SH-SY5Y (cell line): Measurements from ENCODE around the gene MPG.

ENCODE experiments used
- GATA2 ChIP-seq: IDR thresholded peaks from 2 replicates; pipeline ENCODE4 v1.6.1; 2011; ENCODE audit warnings: mild to moderate bottlenecking, low read depth, low read length
- GATA3 ChIP-seq: IDR thresholded peaks from 2 replicates; pipeline ENCODE4 v1.6.1; 2011; ENCODE audit warnings: low read depth, mild to moderate bottlenecking, low read length, moderate library complexity

Gene MPG

GRCh38 chr16:104355-104754 lies 26.3 kb downstream of the MPG start:
- TF ChIP-seq GATA2: no peak
- no peak for TF ChIP-seq GATA3

DNA sequence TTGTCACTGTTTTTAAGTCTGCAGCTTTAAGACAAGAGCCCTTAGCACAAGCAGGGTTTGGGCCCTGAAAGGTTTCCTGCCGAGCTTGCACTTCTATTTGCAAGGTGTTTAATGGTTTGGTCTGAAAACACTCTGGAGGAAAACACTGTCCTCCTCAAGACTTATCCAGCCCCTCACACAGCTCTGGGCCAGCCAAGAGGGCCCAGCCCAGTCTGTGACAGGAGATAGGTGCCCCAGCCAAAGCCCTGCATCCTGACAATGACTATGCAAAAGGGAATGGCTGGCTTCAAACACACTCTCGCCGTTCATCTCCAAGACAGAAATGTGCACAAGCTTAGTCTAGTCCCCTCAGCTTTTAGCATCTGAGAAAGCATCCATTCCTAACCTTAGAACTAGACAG lies 26.9 kb downstream of the MPG start:
- TF ChIP-seq GATA2 (no peak), GATA3 (no peak)

DNA sequence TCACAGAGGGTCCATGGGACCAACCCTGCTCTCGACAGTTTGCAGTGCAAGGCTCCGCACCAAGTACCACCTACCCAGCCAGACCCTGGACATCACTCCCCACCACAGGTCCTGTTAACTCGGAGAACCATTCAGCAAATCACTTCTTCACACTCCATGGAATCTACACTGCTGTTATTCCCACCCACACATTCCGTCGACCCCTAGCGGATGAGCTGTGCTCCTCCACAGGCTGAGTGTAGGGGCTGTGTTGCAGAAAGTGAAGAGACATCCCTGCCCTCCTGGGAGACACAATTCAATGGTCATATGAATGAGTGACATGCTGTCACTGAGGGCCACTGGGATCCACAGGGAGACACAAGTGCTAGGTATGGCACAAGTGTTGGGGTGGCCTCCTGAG lies 27.5 kb downstream of the MPG start:
- no peak for TF ChIP-seq GATA3
- no peak for TF ChIP-seq GATA2

GRCh38 chr16:106623-107324 lies 28.7 kb downstream of the MPG start:
- TF ChIP-seq GATA3 (no peak), GATA2 (no peak)

DNA sequence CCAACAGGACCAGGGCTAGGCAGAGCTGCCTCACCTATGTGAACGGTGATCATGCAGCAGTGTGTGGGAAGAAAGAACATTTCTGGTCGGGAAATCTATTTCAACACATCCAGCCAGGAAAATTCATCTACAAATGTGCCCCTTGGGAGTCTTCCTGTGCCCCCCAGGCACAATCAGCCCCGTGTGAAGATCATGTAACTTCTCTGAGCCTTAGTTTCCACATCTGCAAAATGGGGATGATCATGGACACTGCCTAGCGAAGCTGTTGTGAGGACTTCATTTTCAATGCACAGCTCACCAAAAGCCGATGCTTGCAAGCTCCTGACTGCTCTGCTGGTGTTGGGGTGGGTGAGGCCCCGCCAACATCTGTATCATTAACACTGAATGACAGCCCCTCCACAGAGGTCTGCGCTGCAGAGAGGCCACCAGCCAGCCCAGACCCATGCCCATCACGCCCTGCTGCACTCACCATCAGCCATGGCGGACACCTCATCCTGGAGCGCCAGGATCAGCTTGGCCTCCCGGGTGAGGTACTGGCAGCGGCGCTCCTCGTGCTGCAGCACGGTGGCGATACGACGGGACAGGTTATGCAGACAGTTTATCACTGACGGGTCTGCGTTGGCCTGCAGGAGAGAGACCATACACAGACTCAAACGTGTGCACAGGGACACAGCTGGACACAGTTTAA lies 34.3 kb downstream of the MPG start:
- TF ChIP-seq GATA2 (no peak), GATA3 (no peak)

DNA sequence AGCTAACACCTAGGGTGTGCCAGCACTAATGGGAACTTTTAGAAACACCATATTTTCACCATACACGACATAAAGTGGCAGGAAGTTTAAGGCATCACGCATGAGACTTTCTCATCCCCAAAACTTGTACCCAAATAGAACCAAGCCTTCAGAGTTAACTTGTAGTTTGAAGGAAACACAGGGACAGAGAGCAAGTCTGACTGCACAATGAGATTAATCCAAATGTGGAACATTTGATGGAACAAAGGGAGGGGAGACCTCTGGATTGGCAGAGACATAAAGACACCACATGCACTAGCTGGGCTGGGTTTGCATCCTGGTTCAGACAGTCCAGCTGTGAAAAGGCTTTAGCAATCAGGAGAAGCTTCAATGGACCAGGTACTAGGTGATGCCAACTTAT lies 36.3 kb downstream of the MPG start:
- TF ChIP-seq GATA2 (no peak), GATA3 (no peak)

DNA sequence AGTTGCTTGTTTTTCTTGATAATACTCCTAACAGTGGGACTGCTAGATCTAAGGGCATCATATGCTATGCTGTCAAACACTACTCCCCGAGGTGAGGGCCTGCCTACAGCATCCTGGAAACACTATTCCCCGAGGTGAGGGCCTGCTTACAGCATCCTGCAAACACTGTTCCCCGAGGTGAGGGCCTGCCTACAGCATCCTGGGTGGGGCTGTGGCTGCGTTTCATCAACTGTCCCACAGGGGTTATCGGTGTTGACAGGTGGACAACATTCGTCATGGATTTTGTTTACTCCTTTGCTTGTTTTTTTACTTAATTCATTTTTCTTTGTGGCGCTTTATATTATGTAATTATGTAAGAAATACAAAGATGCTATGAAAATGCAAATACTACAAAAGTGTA lies 38.0 kb downstream of the MPG start:
- TF ChIP-seq GATA2 (no peak), GATA3 (no peak)

GRCh38 chr16:117379-118365 lies 39.6 kb downstream of the MPG start:
- TF ChIP-seq GATA2: no peak
- TF ChIP-seq GATA3: no peak

DNA sequence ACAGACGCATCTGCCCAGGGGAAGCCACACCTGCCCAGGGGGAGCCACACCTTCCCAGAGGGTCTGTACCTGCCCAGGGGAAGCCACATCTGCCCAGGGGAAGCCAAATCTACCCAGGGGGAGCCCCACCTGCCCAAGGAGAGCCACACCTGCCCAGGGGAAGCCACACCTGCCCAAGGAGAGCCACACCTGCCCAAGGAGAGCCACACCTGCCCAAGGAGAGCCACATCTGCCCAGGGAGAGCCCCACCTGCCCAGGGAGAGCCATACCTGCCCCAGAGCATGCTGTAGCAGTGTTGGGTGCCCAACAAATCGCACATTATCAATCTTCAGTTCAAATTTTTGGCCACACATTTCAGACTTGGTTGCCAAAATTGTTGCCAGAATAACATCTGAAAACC lies 40.8 kb downstream of the MPG start:
- TF ChIP-seq GATA2 (no peak), GATA3 (no peak)

DNA sequence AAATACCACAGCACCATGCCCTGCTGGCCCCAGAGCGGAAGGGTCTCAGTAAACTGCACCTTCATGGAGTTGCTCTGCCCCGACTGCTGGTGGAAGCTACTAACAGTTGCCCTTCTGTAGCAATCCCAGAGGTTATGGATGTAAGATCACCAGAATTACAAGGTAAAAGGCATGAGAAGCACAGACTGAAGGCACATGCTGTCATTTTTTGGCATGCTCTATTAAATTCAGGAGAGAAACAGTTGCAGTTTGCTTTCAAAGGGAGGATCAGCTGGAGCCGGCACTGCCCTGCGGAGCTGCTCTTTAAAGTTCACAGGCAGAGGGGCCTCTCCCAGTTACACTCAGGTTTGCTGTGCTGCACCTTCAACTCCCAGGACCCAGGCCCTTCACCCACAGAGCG lies 41.3 kb downstream of the MPG start:
- TF ChIP-seq GATA2: no peak
- TF ChIP-seq GATA3: no peak

DNA sequence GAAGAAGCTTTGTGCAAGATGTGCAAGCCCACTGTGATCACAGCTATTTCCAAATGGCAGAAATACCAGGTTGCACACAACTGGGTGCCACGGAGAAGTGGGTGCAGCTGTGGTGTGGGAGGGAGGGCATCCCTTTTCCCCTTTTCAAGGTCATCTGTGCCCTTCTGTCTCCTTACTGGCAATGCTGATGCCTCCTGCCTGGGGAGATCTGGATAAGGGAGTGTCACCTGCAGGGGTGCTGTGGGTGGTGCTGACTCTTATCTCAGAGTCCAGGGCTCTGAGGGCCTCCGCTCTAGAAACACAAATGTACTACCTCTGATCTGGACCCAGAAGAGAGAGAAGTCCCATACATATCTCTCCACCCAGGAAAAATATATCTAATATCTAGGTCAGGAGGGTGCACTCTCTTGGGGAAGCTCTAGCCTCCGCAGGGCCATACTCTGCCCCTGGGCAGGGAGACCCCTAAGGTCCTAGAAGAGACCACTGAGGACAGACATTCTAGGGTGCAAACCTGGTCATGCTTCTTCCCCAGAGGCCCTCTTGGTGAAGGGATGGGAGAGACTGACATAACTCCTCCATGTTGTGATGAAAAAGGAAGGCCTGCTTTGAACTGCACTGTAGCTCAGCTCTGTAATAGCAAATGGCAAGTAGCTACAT lies 41.9 kb downstream of the MPG start:
- no peak for TF ChIP-seq GATA3
- no peak for TF ChIP-seq GATA2

DNA sequence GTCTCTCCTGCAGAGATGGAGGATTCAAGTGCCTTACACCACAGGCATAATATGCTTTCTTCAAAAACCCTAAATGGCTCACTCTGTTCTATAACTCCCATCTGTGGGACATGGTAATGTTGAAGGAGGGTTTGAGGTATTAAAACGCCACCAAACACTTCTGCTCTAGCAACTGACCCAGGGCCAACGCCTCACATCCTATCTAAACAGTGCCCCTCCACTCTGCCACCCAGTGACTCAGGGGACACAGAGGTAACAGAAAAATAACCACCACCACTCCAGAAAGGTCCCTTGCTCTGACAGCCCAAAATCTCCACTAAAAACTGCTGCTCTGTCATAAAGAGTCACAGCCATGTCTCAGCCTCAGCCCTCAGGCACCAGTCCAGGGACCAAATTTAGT lies 42.7 kb downstream of the MPG start:
- TF ChIP-seq GATA2 (no peak), GATA3 (no peak)

- TF ChIP-seq GATA2: no peak
- TF ChIP-seq GATA3: no peak
These were observed 44.3 kb downstream of the MPG start for GRCh38 chr16:122361-122760.

DNA sequence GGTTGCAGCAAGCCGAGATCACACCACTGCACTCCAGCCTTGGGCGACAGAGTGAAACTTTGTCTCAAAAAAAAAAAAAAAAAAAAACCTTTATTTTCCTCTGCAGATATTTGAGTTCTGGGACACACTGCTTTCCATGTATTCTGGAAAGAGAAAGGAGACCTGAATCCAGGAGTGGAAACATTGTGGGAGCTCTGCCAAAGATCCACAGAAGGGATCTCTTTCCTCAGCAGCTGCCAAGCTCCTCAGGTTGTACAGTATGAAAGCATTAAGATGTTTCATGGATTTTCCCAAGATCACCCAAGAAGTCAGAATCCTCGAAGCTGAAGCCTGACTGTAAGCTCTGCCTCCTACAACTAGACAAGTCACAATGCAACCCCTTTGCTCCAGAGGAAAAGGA lies 47.0 kb downstream of the MPG start:
- TF ChIP-seq GATA2 (no peak), GATA3 (no peak)

DNA sequence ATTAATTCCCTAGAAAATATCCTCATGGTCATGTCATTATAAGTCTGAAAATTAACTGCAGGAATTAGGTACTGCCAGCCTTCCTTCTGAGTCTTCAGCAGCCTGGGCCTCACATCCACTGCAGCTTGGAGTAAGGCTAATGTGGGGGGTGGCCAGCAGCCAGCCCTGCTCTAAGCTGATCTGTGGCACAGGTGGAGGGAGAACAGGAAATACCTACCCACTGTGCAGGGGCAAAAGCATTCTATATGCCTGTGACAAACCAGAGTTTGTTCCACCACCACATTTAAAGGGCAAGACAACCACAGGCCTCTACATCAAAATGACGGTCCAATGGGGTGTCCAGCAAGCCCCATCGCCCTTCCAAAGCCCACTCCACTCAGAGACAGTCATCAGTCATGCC lies 51.0 kb downstream of the MPG start:
- TF ChIP-seq GATA3 (no peak), GATA2 (no peak)
